ENCODE data around the gene PGA3.
"Not testable (repeated sequence)": the region's sequence is repeated elsewhere in the genome, so short reads cannot be mapped to it uniquely, and the experiment has no call there.

The PGA3 gene

DNA sequence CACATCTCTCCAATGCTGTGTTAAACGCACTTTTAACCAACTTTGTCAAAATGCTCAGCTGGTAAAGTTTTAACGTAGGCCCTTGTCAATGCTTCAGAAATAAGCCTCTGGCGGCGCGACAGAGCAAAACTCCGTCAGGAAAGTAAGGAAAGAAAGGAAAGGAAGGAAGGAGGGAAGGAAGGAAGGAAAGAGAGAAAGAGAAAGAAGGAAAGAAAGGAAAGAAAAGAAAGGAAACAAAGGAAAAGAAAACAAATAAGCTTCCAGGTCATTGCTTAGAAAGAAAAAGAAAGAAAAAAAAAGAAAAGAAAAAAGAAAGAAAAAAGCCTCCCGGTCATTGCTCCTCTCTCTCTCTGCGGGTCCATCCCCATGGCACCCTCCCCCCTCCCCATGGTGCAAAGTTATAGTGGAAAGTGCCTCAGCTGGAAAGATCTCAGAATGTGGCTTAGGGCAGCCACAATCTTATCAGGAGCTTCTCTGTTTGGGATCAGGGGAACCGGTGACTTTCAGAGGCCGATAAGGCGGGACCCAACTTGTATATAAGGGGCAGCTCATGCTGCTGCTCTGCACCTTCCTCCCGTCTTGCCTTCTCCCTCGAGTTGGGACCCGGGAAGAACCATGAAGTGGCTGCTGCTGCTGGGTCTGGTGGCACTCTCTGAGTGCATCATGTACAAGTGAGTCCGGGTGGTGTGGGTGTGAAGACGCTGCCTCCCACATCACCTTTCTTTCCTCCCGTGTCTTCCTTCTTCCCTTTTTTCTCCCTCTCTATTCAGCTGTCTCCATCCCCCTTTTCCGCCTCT, at the start of gene PGA3:
PGA3 (plus strand) TSS at position 566 of the 797 bp plus-strand sequence; CDS start at position 616, 50 bp downstream.
- DNase-seq (ENCODE audit: low read depth) = not testable (repeated sequence)

DNA sequence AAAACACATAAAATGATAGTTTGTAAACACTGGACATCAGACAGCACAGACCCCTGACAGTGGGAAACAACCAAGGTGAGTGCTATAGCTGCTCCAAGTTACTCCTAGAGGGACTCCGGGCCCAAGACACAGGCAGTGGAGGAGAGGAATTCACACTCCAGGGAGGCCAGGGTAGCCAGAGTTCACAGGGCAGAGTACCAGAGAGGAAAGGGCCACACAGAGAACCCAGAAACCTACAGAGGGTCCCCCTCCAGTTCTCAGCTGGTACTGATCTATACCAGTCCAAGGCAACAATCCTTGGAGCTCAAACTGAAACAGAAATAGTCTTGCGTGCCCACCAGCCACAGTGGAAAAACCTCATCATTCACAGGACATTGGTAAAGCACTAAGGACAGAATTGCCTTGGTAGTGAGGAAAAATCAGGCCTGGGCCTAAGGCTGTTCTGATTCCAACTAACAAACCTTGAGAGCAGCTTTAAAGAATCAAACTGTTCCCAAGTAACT, 49.7 kb upstream of the PGA3 start:
- DNase-seq (ENCODE audit: low read depth) = peak; percentile 56

DNA sequence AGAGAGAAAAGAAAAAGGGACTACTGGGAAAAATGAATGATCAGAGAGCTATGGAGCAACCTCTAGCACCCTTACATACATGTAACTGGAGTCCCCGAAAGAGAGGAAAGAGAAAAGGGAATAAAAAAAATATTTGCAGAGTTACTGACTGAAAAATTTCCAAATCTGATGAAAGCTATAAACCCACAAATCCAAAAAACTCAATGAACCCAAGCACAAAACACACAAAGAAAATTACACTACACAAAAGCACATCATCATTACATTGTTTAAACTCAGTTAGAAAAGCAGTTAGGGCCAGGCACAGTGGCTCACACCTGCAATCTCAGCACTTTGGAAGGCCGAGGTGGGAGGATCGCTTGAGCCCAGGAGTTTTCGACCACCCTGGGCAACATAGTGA, 48.8 kb upstream of the PGA3 start:
- DNase-seq (ENCODE audit: low read depth) = no peak

DNA sequence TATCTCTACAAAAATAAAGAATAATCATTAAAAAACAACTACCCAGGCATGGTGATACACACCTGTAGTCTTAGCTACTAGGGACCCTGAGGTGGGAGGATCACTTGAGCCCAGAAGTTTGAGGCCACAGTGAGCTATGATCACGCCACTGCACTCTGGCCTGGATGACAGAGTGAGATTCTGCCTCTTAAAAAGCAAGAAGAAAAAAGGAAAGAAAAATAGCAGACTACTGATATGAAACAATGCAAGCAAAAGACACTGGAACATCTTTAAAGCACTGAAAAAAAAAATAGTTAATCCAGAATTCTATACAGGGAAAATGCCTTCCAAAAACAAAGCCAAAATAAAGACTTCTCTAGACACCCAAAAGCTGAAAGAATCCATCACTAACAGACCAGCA, 48.0 kb upstream of the PGA3 start:
- no peak for DNase-seq (ENCODE audit: low read depth)

DNA sequence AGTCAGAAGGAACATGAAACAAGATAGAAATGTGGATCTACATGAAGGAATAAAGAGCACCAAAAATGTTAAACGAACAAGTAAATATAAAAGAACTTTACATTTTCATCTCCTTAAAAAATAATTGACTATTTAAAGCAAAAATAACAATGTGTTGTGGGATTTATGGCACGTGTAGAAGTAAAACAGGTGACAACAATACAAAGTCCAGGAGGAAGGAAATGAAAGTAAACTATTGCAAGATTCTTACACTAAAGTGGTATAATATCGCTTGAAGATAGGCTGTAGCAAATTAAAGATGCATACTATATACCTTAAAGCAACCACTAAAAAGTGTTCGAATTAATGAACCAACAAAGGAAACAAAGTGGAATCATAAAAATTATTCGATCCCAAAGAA, 47.6 kb upstream of the PGA3 start:
- DNase-seq (ENCODE audit: low read depth) = no peak

DNA sequence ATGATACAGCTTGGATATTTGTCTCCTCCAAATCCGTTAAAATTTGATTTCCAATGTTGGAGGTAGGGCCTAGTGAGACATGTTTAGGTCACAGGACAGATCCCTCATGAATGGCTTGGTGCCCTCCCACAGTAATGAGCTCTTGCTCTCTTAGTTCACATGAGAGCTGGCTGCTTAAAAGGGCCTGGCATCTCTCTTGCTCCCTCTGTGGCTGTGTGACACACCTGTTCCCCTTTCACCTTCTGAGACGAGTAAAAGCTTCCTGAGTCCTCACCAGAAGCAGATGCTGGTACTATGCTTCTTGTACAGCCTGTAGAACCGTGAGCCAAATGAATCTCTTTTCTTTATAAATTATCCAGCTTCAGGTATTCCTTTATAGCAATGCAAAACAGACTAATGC, 45.6 kb upstream of the PGA3 start:
- DNase-seq (ENCODE audit: low read depth) = no peak

- DNase-seq (ENCODE audit: low read depth) = peak; percentile 68
Measured at GRCh38 chr11:61158691-61159381, 44.5 kb upstream of the PGA3 start.

- DNase-seq (ENCODE audit: low read depth) = no peak
Measured at GRCh38 chr11:61160487-61161189, 42.7 kb upstream of the PGA3 start.

GRCh38 chr11:61161190-61162091, 41.9 kb upstream of the PGA3 start, which contains the start of gene VPS37C:
Gene VPS37C (minus strand): TSS chr11:61161426. CDS start chr11:61138829, 22,597 bp downstream.
- peak; percentile 80 for DNase-seq (ENCODE audit: low read depth)

- peak; percentile 19 for DNase-seq (ENCODE audit: low read depth)
Measured at GRCh38 chr11:61162092-61162941, 41.0 kb upstream of the PGA3 start.

DNA sequence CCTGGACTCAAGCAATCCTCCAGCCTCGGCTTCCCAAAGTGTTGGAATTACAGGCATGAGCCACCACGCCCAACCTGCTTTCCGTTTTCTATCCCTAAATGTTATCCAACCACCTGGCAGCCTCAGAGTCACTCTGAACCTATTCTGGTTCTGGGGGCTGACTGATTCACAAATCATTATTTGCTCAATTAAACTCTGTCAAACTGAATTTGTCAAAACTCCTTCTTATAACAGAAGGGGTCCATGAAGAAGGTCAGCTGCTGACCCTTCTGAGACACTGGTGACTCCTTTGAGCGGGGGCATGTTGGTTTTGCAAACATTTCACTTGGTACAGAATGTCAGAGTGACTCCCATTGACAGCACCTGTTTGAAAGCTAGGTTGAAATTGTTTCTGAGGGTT, 40.3 kb upstream of the PGA3 start:
- DNase-seq (ENCODE audit: low read depth) = no peak

- no peak for DNase-seq (ENCODE audit: low read depth)
Measured at GRCh38 chr11:61163714-61164605, 39.4 kb upstream of the PGA3 start.

- DNase-seq (ENCODE audit: low read depth) = no peak
Measured at GRCh38 chr11:61164606-61165424, 38.5 kb upstream of the PGA3 start.

DNA sequence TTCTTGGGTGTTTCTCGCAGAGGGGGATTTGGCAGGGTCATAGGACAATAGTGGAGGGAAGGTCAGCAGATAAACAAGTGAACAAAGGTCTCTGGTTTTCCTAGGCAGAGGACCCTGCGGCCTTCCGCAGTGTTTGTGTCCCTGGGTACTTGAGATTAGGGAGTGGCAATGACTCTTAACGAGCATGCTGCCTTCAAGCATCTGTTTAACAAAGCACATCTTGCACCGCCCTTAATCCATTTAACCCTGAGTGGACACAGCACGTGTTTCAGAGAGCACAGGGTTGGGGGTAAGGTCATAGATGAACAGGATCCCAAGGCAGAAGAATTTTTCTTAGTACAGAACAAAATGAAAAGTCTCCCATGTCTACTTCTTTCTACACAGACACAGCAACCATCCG, 37.5 kb upstream of the PGA3 start:
- not testable (repeated sequence) for DNase-seq (ENCODE audit: low read depth)

DNA sequence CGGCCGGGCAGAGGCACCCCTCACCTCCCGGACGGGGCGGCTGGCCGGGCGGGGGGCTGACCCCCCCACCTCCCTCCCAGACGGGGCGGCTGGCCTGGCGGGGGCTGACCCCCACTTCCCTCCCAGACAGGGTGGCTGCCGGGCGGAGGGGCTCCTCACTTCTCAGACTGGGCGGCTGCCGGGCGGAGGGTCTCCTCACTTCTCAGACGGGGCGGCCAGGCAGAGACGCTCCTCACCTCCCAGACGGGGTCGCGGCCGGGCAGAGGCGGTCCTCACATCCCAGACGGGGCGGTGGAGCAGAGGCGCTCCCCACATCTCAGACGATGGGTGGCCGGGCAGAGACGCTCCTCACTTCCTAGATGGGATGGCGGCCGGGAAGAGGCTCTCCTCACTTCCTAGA, 37.0 kb upstream of the PGA3 start:
- not testable (repeated sequence) for DNase-seq (ENCODE audit: low read depth)

DNA sequence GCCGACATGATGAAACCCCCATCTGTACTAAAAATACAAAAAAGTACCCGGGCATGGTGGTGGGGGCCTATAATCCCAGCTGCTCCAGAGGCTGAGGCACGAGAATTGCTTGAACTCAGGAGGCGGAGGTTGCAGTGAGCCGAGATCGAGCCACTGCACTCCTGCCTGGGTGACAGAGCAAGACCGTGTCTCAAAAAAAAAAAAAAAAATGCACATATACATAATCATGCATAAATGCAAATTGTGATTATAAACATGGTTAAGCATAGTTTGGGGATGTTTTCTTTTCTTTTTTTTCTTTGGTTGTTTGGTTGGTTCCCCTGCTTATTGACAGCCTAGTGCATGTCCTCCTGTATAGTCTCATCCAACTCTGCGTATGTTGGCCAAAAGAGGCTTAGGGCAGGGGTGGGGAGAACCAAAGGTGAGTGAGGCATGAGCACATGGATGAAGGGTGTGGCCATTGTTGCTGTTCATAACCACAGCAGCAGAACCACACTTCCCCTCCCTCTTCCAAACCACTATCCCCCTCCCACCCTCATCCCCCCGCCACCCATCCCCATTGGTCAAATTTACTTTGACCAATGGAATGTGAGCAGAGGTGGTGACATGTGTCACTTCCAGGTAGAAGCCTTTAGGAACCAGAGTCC, 35.1 kb upstream of the PGA3 start:
- no peak for DNase-seq (ENCODE audit: low read depth)

DNA sequence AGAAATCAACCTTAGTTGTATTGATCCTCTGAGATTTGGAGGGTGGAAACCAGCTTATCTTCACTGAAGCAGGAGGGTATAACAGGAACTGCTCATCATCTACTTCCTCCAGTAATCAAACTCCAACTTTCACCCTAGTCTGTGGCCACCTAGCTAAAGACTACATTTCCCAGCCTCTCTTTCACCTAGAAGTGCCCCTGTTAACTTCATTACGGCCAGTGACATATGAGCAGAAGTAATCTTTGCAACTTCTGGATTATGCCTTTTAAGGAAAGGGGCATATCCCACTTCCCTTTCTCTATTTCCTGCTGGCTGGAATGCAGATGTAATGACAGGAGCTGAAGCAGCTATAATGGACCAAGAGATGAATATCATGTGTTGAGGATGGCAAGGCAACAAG, 34.5 kb upstream of the PGA3 start:
- DNase-seq (ENCODE audit: low read depth) = no peak

- no peak for DNase-seq (ENCODE audit: low read depth)
Measured at GRCh38 chr11:61170566-61170965, 32.7 kb upstream of the PGA3 start.

All from fibroblast of gingiva (primary cell).